ENCODE results near the gene DNAJC5G.

DNAJC5G gene

GRCh38 chr2:27247893-27248292 is 27.3 kb upstream of the DNAJC5G start:
- Mint-ChIP-seq H3K9me3 (no peaks in the 10 kb centered on the region), H3K36me3 (peaks cover 20% of the 10 kb centered on the region), H3K27ac (no peak overlapping the region), H3K4me3 (no peak overlapping the region), H3K4me1 (no peaks in the 10 kb centered on the region)
- DNase-seq (ENCODE audit: low spot score in 2 of 2) (no peak), ATAC-seq (no peak)

- Mint-ChIP-seq H3K36me3 (peaks cover 6% of the 10 kb centered on the region), H3K9me3 (no peaks in the 10 kb centered on the region), H3K27ac (no peak overlapping the region), H3K4me3 (no peak overlapping the region), H3K4me1 (no peaks in the 10 kb centered on the region)
- DNase-seq (ENCODE audit: low spot score in 2 of 2) (no peak), ATAC-seq (no peak)
These were observed 25.9 kb upstream of the DNAJC5G start for GRCh38 chr2:27249159-27249890.

- H3K4me1 Mint-ChIP-seq: no peaks in the 10 kb centered on the region
- no peak overlapping the region for H3K27ac Mint-ChIP-seq
- DNase-seq (ENCODE audit: low spot score in 2 of 2) (peak; percentile 48 to 74), ATAC-seq (peak; percentile 85)
- H3K36me3 Mint-ChIP-seq: peaks cover 6% of the 10 kb centered on the region
- H3K4me3 Mint-ChIP-seq: no peak overlapping the region
- H3K9me3 Mint-ChIP-seq: no peaks in the 10 kb centered on the region
These were observed 25.2 kb upstream of the DNAJC5G start for GRCh38 chr2:27249891-27250651.

- Mint-ChIP-seq H3K27ac (no peak overlapping the region), H3K9me3 (no peaks in the 10 kb centered on the region), H3K36me3 (peaks cover 6% of the 10 kb centered on the region), H3K4me3 (no peak overlapping the region), H3K4me1 (no peaks in the 10 kb centered on the region)
- no peak for DNase-seq (ENCODE audit: low spot score in 2 of 2)
- no peak for ATAC-seq
These were observed 24.4 kb upstream of the DNAJC5G start for GRCh38 chr2:27250652-27251379.

GRCh38 chr2:27251766-27252165 is 23.5 kb upstream of the DNAJC5G start:
- H3K9me3 Mint-ChIP-seq: no peaks in the 10 kb centered on the region

GRCh38 chr2:27255187-27255586 is 20.0 kb upstream of the DNAJC5G start:
- Mint-ChIP-seq H3K4me1 (no peaks in the 10 kb centered on the region), H3K9me3 (no peaks in the 10 kb centered on the region), H3K36me3 (no peaks in the 10 kb centered on the region), H3K27ac (no peak overlapping the region), H3K4me3 (no peak overlapping the region)
- no peak for DNase-seq (ENCODE audit: low spot score in 2 of 2)
- no peak for ATAC-seq

More at GRCh38 chr2:27251766-27252165, 23.5 kb upstream of the DNAJC5G start:
- Mint-ChIP-seq H3K4me1 (no peaks in the 10 kb centered on the region), H3K36me3 (peaks cover 6% of the 10 kb centered on the region), H3K27ac (no peak overlapping the region), H3K4me3 (no peak overlapping the region)
- no peak for ATAC-seq
- no peak for DNase-seq (ENCODE audit: low spot score in 2 of 2)

GRCh38 chr2:27255660-27256059 is 19.6 kb upstream of the DNAJC5G start:
- DNase-seq (ENCODE audit: low spot score in 2 of 2): no peak
- Mint-ChIP-seq H3K4me3 (no peak overlapping the region), H3K9me3 (no peaks in the 10 kb centered on the region), H3K27ac (no peak overlapping the region), H3K36me3 (no peaks in the 10 kb centered on the region), H3K4me1 (peaks cover under 1% of the 10 kb centered on the region)
- ATAC-seq: no peak

- H3K27ac Mint-ChIP-seq: no peak overlapping the region
- no peak overlapping the region for H3K4me3 Mint-ChIP-seq
- H3K36me3 Mint-ChIP-seq: no peaks in the 10 kb centered on the region
- peaks cover 14% of the 10 kb centered on the region for H3K4me1 Mint-ChIP-seq
- ATAC-seq (no peak), DNase-seq (ENCODE audit: low spot score in 2 of 2) (no peak)
- H3K9me3 Mint-ChIP-seq: no peaks in the 10 kb centered on the region
These were observed 18.3 kb upstream of the DNAJC5G start for GRCh38 chr2:27256855-27257454.

- no peaks in the 10 kb centered on the region for H3K9me3 Mint-ChIP-seq
- H3K4me3 Mint-ChIP-seq: no peak overlapping the region
- no peak overlapping the region for H3K27ac Mint-ChIP-seq
- peaks cover 15% of the 10 kb centered on the region for H3K4me1 Mint-ChIP-seq
- DNase-seq (ENCODE audit: low spot score in 2 of 2) (no peak), ATAC-seq (no peak)
- H3K36me3 Mint-ChIP-seq: peaks cover 1% of the 10 kb centered on the region
These were observed 17.2 kb upstream of the DNAJC5G start for GRCh38 chr2:27258051-27258450.

- H3K27ac Mint-ChIP-seq: no peak overlapping the region
- ATAC-seq (no peak), DNase-seq (ENCODE audit: low spot score in 2 of 2) (no peak)
- no peaks in the 10 kb centered on the region for H3K9me3 Mint-ChIP-seq
- H3K36me3 Mint-ChIP-seq: peaks cover 5% of the 10 kb centered on the region
- H3K4me1 Mint-ChIP-seq: peaks cover 34% of the 10 kb centered on the region
- H3K4me3 Mint-ChIP-seq: peak overlapping the region; percentile 71
These were observed 13.8 kb upstream of the DNAJC5G start for GRCh38 chr2:27261241-27261925.

- Mint-ChIP-seq H3K4me1 (peaks cover 34% of the 10 kb centered on the region), H3K36me3 (peaks cover 5% of the 10 kb centered on the region), H3K4me3 (peak overlapping the region; percentile 71), H3K27ac (no peak overlapping the region), H3K9me3 (no peaks in the 10 kb centered on the region)
- DNase-seq (ENCODE audit: low spot score in 2 of 2): no peak
- no peak for ATAC-seq
These were observed 13.3 kb upstream of the DNAJC5G start for GRCh38 chr2:27261926-27262298.

- DNase-seq (ENCODE audit: low spot score in 2 of 2) (peak; percentile 58 to 68), ATAC-seq (peak; percentile 77)
- Mint-ChIP-seq H3K36me3 (peaks cover 5% of the 10 kb centered on the region), H3K9me3 (no peaks in the 10 kb centered on the region), H3K4me1 (peaks cover 34% of the 10 kb centered on the region), H3K4me3 (peak within 1 kb of the TSS; percentile 71), H3K27ac (no peak within 1 kb of the TSS)
These were observed 12.6 kb upstream of the DNAJC5G start, which contains the start of gene SLC30A3 for GRCh38 chr2:27262379-27263286. Gene SLC30A3 (minus strand): TSS chr2:27263047. CDS start chr2:27262906, 141 bp downstream.

- no peak for DNase-seq (ENCODE audit: low spot score in 2 of 2)
- Mint-ChIP-seq H3K4me1 (peaks cover 34% of the 10 kb centered on the region), H3K36me3 (peaks cover 5% of the 10 kb centered on the region), H3K27ac (no peak overlapping the region), H3K4me3 (no peak overlapping the region), H3K9me3 (no peaks in the 10 kb centered on the region)
- ATAC-seq: no peak
These were observed 11.7 kb upstream of the DNAJC5G start for GRCh38 chr2:27263287-27264252.
